HEK293T (cell line): Measurements from ENCODE around the gene STYXL1.

Experiments used
- CTCF ChIA-PET: fragments of 350-600 bp; formaldehyde crosslinking; extraction: SDS; loops from one replicate; lab custom pipeline; 2021; ENCODE audit warnings: antibody characterized with exemption, inconsistent platforms; lab: Yijun Ruan, JAX
- POLR2A ChIA-PET: fragments of 350-600 bp; formaldehyde crosslinking; extraction: SDS; loops from one replicate; lab custom pipeline; 2020; ENCODE audit warnings: antibody characterized with exemption, inconsistent platforms; lab: Yijun Ruan, JAX
- DNase-seq: peaks from one replicate; pipeline ENCODE4 v3.0.0; 2012; ENCODE audit warnings: mixed read lengths; ENCODE audit errors: extremely low spot score
- ARNT ChIP-seq: fragments of 450-650 bp; IDR thresholded peaks from 2 replicates; pipeline ENCODE4 v1.6.1; 2017; ENCODE audit warnings: mild to moderate bottlenecking
- BHLHE40 ChIP-seq: fragments of 450-650 bp; IDR thresholded peaks from 2 replicates; pipeline ENCODE4 v1.6.1; 2016; ENCODE audit warnings: mild to moderate bottlenecking, moderate library complexity, borderline replicate concordance
- CTBP1 ChIP-seq: fragments of 450-650 bp; IDR thresholded peaks from 2 replicates; pipeline ENCODE4 v1.6.1; 2016; ENCODE audit warnings: borderline replicate concordance
- ELF4 ChIP-seq: fragments of 450-650 bp; IDR thresholded peaks from 2 replicates; pipeline ENCODE4 v1.6.1; 2017; ENCODE audit warnings: antibody characterized with exemption
- FOXA1 ChIP-seq: fragments of 450-650 bp; IDR thresholded peaks from 2 replicates; pipeline ENCODE4 v1.6.1; 2016; ENCODE audit warnings: mild to moderate bottlenecking
- FOXK2 ChIP-seq: fragments of 450-650 bp; IDR thresholded peaks from 2 replicates; pipeline ENCODE4 v1.6.1; 2016; ENCODE audit warnings: mild to moderate bottlenecking
- FOXM1 ChIP-seq: fragments of 450-650 bp; IDR thresholded peaks from 2 replicates; pipeline ENCODE4 v1.6.1; 2017; ENCODE audit warnings: mild to moderate bottlenecking, borderline replicate concordance
- HDGF ChIP-seq: fragments of 450-650 bp; IDR thresholded peaks from 2 replicates; pipeline ENCODE4 v1.6.1; 2017; ENCODE audit warnings: antibody characterized with exemption, borderline replicate concordance
- L3MBTL2 ChIP-seq: fragments of 450-650 bp; conservative IDR thresholded peaks from 2 replicates; pipeline ENCODE4 v1.6.1; 2016; ENCODE audit warnings: mild to moderate bottlenecking
- LEF1 ChIP-seq: fragments of 450-650 bp; IDR thresholded peaks from 2 replicates; pipeline ENCODE4 v1.6.1; 2017; ENCODE audit warnings: mild to moderate bottlenecking, borderline replicate concordance
- NFRKB ChIP-seq: fragments of 450-650 bp; IDR thresholded peaks from 2 replicates; pipeline ENCODE4 v1.6.1; 2016; ENCODE audit warnings: mild to moderate bottlenecking, moderate library complexity
- SP1 ChIP-seq: fragments of 450-650 bp; IDR thresholded peaks from 2 replicates; pipeline ENCODE4 v1.6.1; 2017
- SUZ12 ChIP-seq: fragments of 450-650 bp; IDR thresholded peaks from 2 replicates; pipeline ENCODE4 v1.6.1; 2016; ENCODE audit warnings: mild to moderate bottlenecking
- TARDBP ChIP-seq: fragments of 450-650 bp; IDR thresholded peaks from 2 replicates; pipeline ENCODE4 v1.6.1; 2016
- ZNF384 ChIP-seq: fragments of 450-650 bp; IDR thresholded peaks from 2 replicates; pipeline ENCODE4 v1.6.1; 2016
- TF ChIP-seq, protein P1 (sequence below): fragments of 450-650 bp; IDR thresholded peaks from 2 replicates; pipeline ENCODE4 v1.6.1; 2016

The STYXL1 gene

DNA sequence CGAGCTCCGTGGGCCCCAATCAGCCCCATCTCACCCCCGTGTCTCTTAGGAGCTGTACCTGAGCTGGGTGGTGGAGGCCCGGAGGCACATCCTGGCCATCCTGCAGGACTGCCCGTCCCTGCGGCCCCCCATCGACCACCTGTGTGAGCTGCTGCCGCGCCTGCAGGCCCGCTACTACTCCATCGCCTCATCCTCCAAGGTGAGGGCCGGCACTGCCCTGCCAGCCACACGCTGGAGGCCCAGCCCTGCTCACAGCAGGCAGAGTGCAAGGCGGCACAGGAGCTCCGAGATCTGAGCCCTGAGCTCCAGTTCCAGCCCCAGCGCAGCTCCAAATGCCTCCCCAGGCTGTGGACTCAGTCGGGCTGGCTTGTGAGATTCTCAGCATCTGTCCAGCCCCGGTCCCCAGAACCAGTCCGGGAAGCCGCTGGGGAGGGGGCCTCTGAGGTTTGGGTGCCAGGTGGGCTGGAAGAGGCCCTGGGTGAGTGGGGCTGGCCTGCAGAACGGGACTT lies 62.7 kb downstream of the STYXL1 start:
- TF ChIP-seq FOXM1 (no peak), L3MBTL2 (no peak), LEF1 (no peak), BHLHE40 (no peak), FOXA1 (no peak)
- ChIA-PET POLR2A (no interaction called here), CTCF (interaction anchor here (1.9 kb wide), 1 partner anchor 118 kb away, joined by 6 read pairs; no protein-coding TSS in a partner anchor)
- DNase-seq = no peak

DNA sequence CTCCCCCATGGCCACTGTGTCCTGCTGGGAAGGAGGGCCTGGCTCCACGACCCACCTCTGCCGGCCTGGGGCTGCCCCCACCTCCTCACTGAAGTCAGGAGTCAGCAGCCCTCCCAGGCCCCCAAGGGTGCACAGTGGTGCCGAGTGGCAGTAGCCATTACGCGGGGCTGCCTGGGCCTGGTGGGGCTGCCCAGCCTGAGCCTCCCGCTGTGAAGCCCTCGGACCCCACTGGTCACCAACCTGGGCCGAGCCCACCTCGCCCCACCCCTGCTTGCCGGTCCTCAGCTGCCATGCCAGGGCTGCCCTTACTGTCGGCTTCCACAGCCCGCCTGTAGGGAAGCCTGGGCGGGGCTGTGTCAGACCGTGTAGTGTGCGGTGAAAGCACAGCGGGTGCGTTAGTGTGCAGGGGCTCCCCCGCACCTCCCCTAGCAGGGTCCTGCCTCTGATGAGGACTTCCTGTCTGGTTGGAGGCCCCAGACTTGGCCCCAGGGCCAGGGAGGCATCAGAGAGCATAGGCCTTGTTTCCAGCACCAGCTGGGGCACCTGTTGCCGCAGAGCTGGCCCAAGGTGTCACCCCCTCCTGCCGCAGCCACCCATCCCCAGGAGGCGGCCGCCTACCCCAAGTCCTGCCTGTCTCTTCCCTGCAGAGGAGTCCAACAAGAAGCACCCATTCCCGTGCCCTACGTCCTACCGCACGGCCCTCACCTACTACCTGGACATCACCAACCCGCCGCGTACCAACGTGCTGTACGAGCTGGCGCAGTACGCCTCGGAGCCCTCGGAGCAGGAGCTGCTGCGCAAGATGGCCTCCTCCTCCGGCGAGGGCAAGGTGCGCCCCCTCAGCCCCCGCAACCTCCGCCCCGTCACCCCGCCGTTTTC lies 63.4 kb downstream of the STYXL1 start:
- CTCF ChIA-PET = interaction anchor here (1.9 kb wide), 1 partner anchor 118 kb away, joined by 6 read pairs; no protein-coding TSS in a partner anchor
- TF ChIP-seq FOXM1 (no peak), FOXK2 (no peak), HDGF (no peak), TARDBP (no peak), L3MBTL2 (no peak), BHLHE40 (no peak), SUZ12 (no peak), CTBP1 (no peak), LEF1 (no peak), SP1 (no peak), NFRKB (no peak), ELF4 (no peak)
- TF ChIP-seq, protein P1, sequence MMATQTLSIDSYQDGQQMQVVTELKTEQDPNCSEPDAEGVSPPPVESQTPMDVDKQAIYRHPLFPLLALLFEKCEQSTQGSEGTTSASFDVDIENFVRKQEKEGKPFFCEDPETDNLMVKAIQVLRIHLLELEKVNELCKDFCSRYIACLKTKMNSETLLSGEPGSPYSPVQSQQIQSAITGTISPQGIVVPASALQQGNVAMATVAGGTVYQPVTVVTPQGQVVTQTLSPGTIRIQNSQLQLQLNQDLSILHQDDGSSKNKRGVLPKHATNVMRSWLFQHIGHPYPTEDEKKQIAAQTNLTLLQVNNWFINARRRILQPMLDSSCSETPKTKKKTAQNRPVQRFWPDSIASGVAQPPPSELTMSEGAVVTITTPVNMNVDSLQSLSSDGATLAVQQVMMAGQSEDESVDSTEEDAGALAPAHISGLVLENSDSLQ = no peak
- DNase-seq = no peak
- POLR2A ChIA-PET = no interaction called here

DNA sequence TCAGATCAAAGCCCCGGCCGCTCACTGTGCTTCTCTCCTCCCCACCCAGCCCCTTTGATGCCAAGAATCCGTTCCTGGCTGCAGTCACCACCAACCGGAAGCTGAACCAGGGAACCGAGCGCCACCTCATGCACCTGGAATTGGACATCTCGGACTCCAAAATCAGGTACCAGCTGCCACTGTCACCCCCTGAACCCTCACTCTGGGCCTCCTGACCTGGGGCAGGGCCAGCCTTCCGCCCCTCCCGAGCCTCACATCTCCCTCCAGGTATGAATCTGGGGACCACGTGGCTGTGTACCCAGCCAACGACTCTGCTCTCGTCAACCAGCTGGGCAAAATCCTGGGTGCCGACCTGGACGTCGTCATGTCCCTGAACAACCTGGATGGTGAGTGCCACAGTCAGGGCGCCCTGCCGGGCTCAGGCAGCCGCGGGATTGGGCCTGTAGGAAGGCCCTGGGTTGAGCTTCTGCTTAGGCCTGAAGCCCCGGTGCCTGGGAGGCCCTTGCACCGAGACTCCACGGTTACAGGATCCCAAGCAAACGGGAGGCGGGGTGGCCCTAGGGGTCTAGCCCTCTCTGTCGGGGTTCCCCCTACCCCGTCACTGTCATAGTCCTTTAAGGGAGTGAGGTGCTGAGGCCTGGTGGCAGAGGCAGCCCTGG lies 64.2 kb downstream of the STYXL1 start:
- DNase-seq = no peak
- ChIA-PET POLR2A (no interaction called here), CTCF (no interaction called here)
- TF ChIP-seq ZNF384 = no peak
- no peak for TF ChIP-seq FOXA1
- TF ChIP-seq ARNT = no peak
- no peak for TF ChIP-seq HDGF
- TF ChIP-seq SUZ12 = no peak

DNA sequence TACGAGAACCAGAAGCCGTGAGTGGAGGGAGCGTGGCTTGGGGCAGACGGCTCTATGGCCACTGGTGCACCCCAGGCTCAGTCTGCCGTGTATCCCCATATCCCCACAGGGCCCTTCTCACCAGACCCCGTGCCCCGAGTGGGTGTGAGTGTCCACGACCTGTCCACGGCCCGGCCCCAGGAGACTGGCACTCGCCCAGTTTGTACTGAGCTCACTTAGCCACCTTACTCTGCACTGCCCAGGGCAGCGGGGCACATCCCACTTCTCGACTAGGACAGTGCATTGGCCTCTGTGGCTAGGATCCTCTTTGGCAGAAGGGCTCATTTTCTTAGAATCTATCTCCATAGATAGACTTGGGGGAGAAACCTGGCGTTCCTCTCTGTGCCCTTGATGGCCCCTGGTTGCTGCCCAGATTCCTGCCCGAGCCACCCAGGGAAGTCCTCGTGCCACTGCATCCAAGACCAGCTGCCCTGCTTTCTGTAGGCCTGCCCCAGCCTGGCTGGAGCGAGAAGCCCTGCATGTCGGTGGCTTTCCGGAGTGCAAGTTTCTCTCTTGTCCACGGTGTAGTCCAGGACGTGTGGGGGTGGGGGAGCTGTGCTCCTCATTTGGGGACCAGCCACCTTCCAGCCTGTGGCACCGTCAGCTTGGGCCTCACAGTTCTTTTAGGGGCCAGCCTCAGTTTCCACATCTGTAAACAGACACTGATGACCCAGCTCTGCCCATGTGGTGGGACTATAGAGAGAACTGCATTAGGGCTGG lies 65.3 kb downstream of the STYXL1 start:
- TF ChIP-seq SP1 = no peak
- TF ChIP-seq, protein P1 = no peak
- TF ChIP-seq CTBP1 = no peak
- TF ChIP-seq HDGF = no peak
- no peak for TF ChIP-seq FOXA1
- no peak for TF ChIP-seq ARNT
- ChIA-PET POLR2A (no interaction called here), CTCF (no interaction called here)
- DNase-seq = no peak

DNA sequence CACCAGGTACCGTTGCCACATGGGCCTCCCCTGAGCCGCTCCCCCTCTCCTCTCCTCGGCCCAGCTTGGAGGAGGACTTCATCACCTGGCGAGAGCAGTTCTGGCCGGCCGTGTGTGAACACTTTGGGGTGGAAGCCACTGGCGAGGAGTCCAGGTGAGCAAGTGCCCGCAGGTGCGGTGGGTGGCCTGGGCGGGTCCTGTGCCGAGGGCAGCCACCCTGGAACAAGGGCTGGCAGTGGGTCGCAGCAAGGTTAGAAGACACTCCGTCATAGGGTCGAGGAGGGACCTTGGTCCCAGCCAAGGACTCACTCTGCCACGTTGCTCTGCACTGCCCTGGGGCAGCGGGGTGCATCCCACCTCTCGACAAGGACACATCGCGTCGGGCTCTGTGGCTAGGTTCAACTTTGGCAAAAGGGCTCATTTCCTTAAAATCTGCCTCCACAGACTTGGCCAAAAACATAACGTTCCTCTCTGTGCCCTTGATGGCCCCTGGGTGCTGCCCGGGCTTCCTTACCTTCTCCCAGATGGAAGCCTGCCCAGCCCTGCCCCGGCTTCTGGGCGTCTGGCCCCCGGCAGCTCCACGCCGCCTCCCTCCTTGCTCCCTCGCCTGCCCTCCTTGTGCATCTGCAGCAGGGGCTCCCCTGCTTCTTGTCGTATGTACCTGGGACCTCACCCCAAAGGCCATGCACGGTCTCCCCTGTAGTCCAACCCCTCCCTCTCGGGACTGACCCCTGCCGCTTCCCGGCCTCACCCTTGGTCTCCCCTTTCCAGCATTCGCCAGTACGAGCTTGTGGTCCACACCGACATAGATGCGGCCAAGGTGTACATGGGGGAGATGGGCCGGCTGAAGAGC lies 66.1 kb downstream of the STYXL1 start:
- ChIA-PET POLR2A (no interaction called here), CTCF (no interaction called here)
- DNase-seq = no peak
- TF ChIP-seq, protein P1 = no peak
- TF ChIP-seq FOXK2 (no peak), BHLHE40 (no peak), TARDBP (no peak)

DNA sequence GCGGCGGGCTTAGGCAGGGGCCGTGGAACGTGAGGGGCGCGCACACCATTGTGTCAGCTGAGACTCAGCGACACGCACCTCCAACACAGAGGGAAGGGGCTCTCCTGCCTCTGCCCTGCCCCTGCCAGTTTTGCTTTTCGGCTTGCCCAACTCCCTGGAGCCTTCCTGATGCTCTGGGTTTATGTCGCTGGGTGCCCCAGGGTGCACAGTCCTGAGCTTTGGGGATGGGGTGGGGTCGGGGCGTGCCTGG lies 66.7 kb downstream of the STYXL1 start:
- ChIA-PET CTCF (no interaction called here), POLR2A (no interaction called here)
- DNase-seq = no peak
- no peak for TF ChIP-seq FOXA1
- no peak for TF ChIP-seq FOXM1
- no peak for TF ChIP-seq HDGF
- no peak for TF ChIP-seq NFRKB
- TF ChIP-seq, protein P1 = no peak
- TF ChIP-seq ARNT = no peak
